IMR-90 (cell line): ENCODE results near the gene PRSS22.

Experiments
- ELK1 ChIP-seq: fragments of 150-350 bp; IDR thresholded peaks from 2 replicates; pipeline ENCODE4 v1.6.1; 2016; ENCODE audit warnings: low read depth, mild to moderate bottlenecking, low read length, moderate library complexity, borderline replicate concordance
- FOS ChIP-seq: fragments of 150-350 bp; IDR thresholded peaks from 2 replicates; pipeline ENCODE4 v1.6.1; 2016; ENCODE audit warnings: low read depth, low read length
- MAFK ChIP-seq: IDR thresholded peaks from 2 replicates; pipeline ENCODE4 v1.6.1; 2012; ENCODE audit warnings: low read depth, low read length, improper control_type of control experiment
- MAZ ChIP-seq: IDR thresholded peaks from 2 replicates; pipeline ENCODE4 v1.6.1; 2012; ENCODE audit warnings: low read depth, mild to moderate bottlenecking, low read length, improper control_type of control experiment, moderate library complexity, borderline replicate concordance
- MXI1 ChIP-seq: IDR thresholded peaks from 2 replicates; pipeline ENCODE4 v1.6.1; 2012; ENCODE audit warnings: low read depth, mild to moderate bottlenecking, low read length, moderate library complexity, borderline replicate concordance
- POLR2A ChIP-seq: IDR thresholded peaks from 2 replicates; pipeline ENCODE4 v1.6.1; 2012; ENCODE audit warnings: mild to moderate bottlenecking, low read depth, low read length
- RAD21 ChIP-seq: IDR thresholded peaks from 2 replicates; pipeline ENCODE4 v1.6.1; 2012; ENCODE audit warnings: low read length, improper control_type of control experiment
- RCOR1 ChIP-seq: IDR thresholded peaks from 2 replicates; pipeline ENCODE4 v1.6.1; 2012; ENCODE audit warnings: mild to moderate bottlenecking, low read length, improper control_type of control experiment; ENCODE audit not compliant: insufficient replicate concordance
- USF2 ChIP-seq: fragments of 150-350 bp; IDR thresholded peaks from 2 replicates; pipeline ENCODE4 v1.6.1; 2017; ENCODE audit warnings: mild to moderate bottlenecking, antibody characterized with exemption, low read length, low read depth
- TF ChIP-seq, protein P1 (sequence below): conservative IDR thresholded peaks from 2 replicates; pipeline ENCODE4 v1.5.1; 2012; ENCODE audit warnings: mild to moderate bottlenecking, low read depth, low read length, improper control_type of control experiment

- TF ChIP-seq, protein P1, sequence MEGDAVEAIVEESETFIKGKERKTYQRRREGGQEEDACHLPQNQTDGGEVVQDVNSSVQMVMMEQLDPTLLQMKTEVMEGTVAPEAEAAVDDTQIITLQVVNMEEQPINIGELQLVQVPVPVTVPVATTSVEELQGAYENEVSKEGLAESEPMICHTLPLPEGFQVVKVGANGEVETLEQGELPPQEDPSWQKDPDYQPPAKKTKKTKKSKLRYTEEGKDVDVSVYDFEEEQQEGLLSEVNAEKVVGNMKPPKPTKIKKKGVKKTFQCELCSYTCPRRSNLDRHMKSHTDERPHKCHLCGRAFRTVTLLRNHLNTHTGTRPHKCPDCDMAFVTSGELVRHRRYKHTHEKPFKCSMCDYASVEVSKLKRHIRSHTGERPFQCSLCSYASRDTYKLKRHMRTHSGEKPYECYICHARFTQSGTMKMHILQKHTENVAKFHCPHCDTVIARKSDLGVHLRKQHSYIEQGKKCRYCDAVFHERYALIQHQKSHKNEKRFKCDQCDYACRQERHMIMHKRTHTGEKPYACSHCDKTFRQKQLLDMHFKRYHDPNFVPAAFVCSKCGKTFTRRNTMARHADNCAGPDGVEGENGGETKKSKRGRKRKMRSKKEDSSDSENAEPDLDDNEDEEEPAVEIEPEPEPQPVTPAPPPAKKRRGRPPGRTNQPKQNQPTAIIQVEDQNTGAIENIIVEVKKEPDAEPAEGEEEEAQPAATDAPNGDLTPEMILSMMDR = no peak
- no peak for TF ChIP-seq FOS
- no peak for TF ChIP-seq RAD21
- no peak for TF ChIP-seq POLR2A
- TF ChIP-seq RCOR1 = no peak
- TF ChIP-seq USF2 = no peak
- TF ChIP-seq MAZ = no peak
- TF ChIP-seq ELK1 = no peak
- no peak for TF ChIP-seq MXI1
- no peak for TF ChIP-seq MAFK
Observed at GRCh38 chr16:2825049-2825742, 32.8 kb downstream of the PRSS22 start.
